Neural progenitor cell (in vitro differentiated cells): Measurements from ENCODE around the gene CD300LD. TPM values are rescaled to one million over a fixed set of nuclear protein-coding genes. Genes with fewer than 3 reads are reported as not detected.

Experiments used
- DNase-seq: peaks from one replicate; pipeline ENCODE4 v3.0.0-alpha.2; 2016; ENCODE audit warnings: low spot score
- H2AFZ ChIP-seq: fragments of 200-600 bp; sonication (generic); replicated peaks from 2 replicates; pipeline ENCODE4 v1.6.1; 2016; ENCODE audit warnings: antibody characterized with exemption
- H3F3A ChIP-seq: fragments of 200-600 bp; sonication (generic); 2 replicates; pipeline ENCODE4 v1.6.1; 2016; ENCODE audit warnings: antibody characterized with exemption, low read depth
- H3K27ac ChIP-seq: fragments of 200-600 bp; sonication (generic); 2 replicates; pipeline ENCODE4 v1.5.1; 2016; ENCODE audit warnings: mild to moderate bottlenecking
- H3K27me3 ChIP-seq: fragments of 200-600 bp; sonication (generic); 2 replicates; pipeline ENCODE4 v1.6.1; 2016; ENCODE audit warnings: mild to moderate bottlenecking, moderate library complexity
- H3K36me3 ChIP-seq: fragments of 200-600 bp; sonication (generic); 2 replicates; pipeline ENCODE4 v1.5.1; 2016
- H3K4me1 ChIP-seq: fragments of 200-600 bp; sonication (generic); 2 replicates; pipeline ENCODE4 v1.6.1; 2016; ENCODE audit warnings: mixed run types
- H3K4me2 ChIP-seq: fragments of 200-600 bp; sonication (generic); 2 replicates; pipeline ENCODE4 v1.6.1; 2016
- H3K4me3 ChIP-seq: fragments of 200-600 bp; sonication (generic); 2 replicates; pipeline ENCODE4 v1.5.1; 2016
- H3K79me2 ChIP-seq: fragments of 200-600 bp; sonication (generic); 2 replicates; pipeline ENCODE4 v1.6.1; 2016; ENCODE audit warnings: low read depth
- H3K9ac ChIP-seq: fragments of 200-600 bp; sonication (generic); 2 replicates; pipeline ENCODE4 v1.6.1; 2016
- H3K9me3 ChIP-seq: fragments of 200-600 bp; sonication (generic); 2 replicates; pipeline ENCODE4 v1.5.1; 2016; ENCODE audit warnings: low read depth
- H4K20me1 ChIP-seq: fragments of 200-600 bp; sonication (generic); 2 replicates; pipeline ENCODE4 v1.6.1; 2016; ENCODE audit warnings: low read depth
- H3K27ac Mint-ChIP-seq: 3 replicates; pipeline ENCODE4 v1.8.0; 2021; ENCODE audit warnings: mixed read lengths
- H3K27me3 Mint-ChIP-seq: 2 replicates; pipeline ENCODE4 v1.8.0; 2022; ENCODE audit warnings: low read depth, mild to moderate bottlenecking, inconsistent platforms, moderate library complexity, mixed read lengths; ENCODE audit not compliant: insufficient read depth
- H3K36me3 Mint-ChIP-seq: 3 replicates; pipeline ENCODE4 v1.8.0; 2021; ENCODE audit warnings: mixed read lengths
- H3K4me1 Mint-ChIP-seq: 3 replicates; pipeline ENCODE4 v1.8.0; 2021; ENCODE audit warnings: mixed read lengths
- H3K4me3 Mint-ChIP-seq: 3 replicates; pipeline ENCODE4 v1.8.0; 2021; ENCODE audit warnings: mild to moderate bottlenecking, moderate library complexity, mixed read lengths
- H3K9me3 Mint-ChIP-seq: 3 replicates; pipeline ENCODE4 v1.8.0; 2020; ENCODE audit warnings: mixed read lengths
- EZH2 ChIP-seq: fragments of 200-600 bp; sonication (generic); IDR thresholded peaks from 2 replicates; pipeline ENCODE4 v1.6.1; 2017; ENCODE audit warnings: antibody characterized with exemption, mild to moderate bottlenecking, moderate library complexity
- EZH2phosphoT487 ChIP-seq: fragments of 200-600 bp; sonication (generic); IDR thresholded peaks from 2 replicates; pipeline ENCODE4 v1.6.1; 2017; ENCODE audit warnings: antibody characterized with exemption
- total RNA-seq: library from RNA; depleted of rRNA; stranded (reverse); fragments of >200 nt; gene quantifications from 2 replicates; pipeline ENCODE4 v1.2.3, GENCODE V29; 2015; ENCODE audit warnings: low replicate concordance
- TF ChIP-seq, protein P1 (sequence below): fragments of 200-600 bp; sonication (generic); IDR thresholded peaks from 2 replicates; pipeline ENCODE4 v1.5.1; 2017; ENCODE audit warnings: antibody characterized with exemption, mild to moderate bottlenecking

Gene CD300LD
- total RNA-seq, 1 donor from 2014 or later, result not detected

DNA sequence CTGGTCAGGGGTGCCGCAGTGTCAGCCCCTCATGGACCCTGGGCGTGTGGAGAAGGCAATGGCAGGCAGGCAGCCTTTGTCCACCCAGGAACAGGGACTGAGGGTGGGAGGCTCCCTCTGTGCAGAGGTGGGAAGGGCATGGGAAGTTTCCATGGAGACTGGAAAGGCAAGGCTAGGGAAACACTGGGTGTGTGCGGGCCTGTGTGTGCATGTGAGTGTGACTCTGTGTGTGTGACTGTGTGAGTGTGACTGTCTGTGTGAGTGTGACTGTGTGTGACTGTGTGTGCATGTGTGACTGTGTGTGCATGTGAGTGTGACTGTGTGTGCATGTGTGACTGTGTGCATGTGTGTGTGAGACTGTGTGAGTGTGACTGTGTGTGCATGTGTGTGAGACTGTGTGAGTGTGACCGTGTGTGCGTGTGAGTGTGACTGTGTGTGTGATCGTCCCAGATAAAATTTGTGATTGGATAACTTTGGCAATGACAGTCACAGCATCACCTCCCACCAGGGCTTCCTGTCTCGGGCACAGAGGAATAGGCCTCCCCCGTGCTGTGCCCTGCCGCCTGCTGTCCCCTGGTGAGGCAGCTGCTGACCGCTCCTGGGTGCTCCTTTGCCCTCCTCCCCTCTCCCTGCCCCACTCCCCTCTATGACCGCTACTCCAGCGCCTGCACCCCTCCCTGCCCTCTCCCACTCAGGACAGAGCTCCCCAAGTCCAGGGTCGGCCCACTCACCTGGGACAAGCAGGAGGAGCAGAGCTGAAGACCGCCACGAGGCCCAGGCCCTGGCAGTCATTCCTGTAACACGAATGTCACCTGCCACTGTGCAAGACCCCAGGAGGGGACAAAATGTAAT, 46.9 kb downstream of the CD300LD start:
- H3K4me1 Mint-ChIP-seq, result peaks cover 11% of the 10 kb centered on the region
- no peak for DNase-seq
- no peak overlapping the region for H3K4me2 ChIP-seq
- H3K4me3 ChIP-seq, result no peak overlapping the region
- no peak overlapping the region for H3K27ac ChIP-seq
- H3K27ac Mint-ChIP-seq, result peak overlapping the region; percentile 29
- H3K27me3 Mint-ChIP-seq, result peaks cover 6% of the 10 kb centered on the region
- H3K4me3 Mint-ChIP-seq, result no peak overlapping the region
- H3F3A ChIP-seq, result no peaks in the 10 kb centered on the region
- H3K9me3 Mint-ChIP-seq, result no peaks in the 10 kb centered on the region
- no peaks in the 10 kb centered on the region for H3K9me3 ChIP-seq
- no peaks in the 10 kb centered on the region for H4K20me1 ChIP-seq
- no peaks in the 10 kb centered on the region for H3K4me1 ChIP-seq
- H3K36me3 Mint-ChIP-seq, result no peaks in the 10 kb centered on the region
- H3K36me3 ChIP-seq, result no peaks in the 10 kb centered on the region
- H3K79me2 ChIP-seq, result no peaks in the 10 kb centered on the region
- no peak overlapping the region for H2AFZ ChIP-seq
- H3K27me3 ChIP-seq, result no peaks in the 10 kb centered on the region
- H3K9ac ChIP-seq, result no peak overlapping the region
- TF ChIP-seq EZH2 (no peak), EZH2phosphoT487 (no peak)
- TF ChIP-seq, protein P1, sequence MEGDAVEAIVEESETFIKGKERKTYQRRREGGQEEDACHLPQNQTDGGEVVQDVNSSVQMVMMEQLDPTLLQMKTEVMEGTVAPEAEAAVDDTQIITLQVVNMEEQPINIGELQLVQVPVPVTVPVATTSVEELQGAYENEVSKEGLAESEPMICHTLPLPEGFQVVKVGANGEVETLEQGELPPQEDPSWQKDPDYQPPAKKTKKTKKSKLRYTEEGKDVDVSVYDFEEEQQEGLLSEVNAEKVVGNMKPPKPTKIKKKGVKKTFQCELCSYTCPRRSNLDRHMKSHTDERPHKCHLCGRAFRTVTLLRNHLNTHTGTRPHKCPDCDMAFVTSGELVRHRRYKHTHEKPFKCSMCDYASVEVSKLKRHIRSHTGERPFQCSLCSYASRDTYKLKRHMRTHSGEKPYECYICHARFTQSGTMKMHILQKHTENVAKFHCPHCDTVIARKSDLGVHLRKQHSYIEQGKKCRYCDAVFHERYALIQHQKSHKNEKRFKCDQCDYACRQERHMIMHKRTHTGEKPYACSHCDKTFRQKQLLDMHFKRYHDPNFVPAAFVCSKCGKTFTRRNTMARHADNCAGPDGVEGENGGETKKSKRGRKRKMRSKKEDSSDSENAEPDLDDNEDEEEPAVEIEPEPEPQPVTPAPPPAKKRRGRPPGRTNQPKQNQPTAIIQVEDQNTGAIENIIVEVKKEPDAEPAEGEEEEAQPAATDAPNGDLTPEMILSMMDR, result no peak

DNA sequence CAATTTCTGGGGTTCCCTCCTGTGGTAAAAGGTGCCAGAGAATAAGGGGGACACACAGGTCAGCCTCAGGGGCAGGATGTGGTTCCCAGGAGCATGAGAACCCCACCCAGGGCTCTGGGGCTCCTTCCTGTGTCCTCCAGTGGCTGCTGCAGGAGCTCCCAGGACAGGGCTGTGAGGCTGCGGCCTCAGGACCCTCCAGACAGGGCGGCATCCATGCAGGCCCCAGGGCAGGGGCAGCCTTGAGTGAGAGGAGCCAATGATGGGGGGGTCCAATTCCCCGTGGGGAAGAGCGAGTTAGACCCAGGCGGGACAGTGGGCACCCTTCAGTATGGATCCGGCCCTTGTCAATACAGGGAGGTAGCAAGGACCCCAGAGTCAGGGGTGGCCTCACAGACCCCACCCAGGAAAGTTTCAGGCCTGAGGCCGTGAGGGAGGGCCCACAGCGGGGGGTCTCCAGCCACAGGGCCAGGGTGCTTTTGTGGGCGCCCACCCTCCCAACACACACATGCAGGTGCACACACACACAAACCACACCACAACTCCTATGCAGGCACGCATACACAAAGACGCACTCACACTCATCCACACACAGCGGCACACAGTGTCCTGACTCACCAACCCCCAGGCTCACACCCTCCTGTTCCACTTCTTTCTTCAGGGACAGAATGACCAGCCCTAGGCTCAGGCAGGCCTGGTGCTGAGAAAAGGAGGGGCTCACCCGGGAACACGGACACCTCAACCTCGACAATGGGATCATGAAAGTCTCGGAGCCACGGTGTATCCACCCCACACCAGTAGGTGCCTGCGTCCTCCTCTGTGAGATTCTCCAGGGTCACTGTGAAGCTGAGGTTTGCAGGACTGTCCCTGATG, 48.0 kb downstream of the CD300LD start:
- Histone ChIP-seq H3K27ac (no peak overlapping the region), H3K9ac (no peak overlapping the region), H3K79me2 (no peaks in the 10 kb centered on the region), H3K27me3 (no peaks in the 10 kb centered on the region), H3K4me1 (no peaks in the 10 kb centered on the region), H3K9me3 (no peaks in the 10 kb centered on the region), H4K20me1 (no peaks in the 10 kb centered on the region), H3F3A (no peaks in the 10 kb centered on the region), H3K36me3 (no peaks in the 10 kb centered on the region), H2AFZ (no peak overlapping the region), H3K4me2 (no peak overlapping the region), H3K4me3 (no peak overlapping the region)
- Mint-ChIP-seq H3K36me3 (no peaks in the 10 kb centered on the region), H3K27ac (peak overlapping the region; percentile 94), H3K9me3 (no peaks in the 10 kb centered on the region), H3K4me3 (no peak overlapping the region), H3K27me3 (peaks cover 6% of the 10 kb centered on the region), H3K4me1 (peaks cover 11% of the 10 kb centered on the region)
- TF ChIP-seq EZH2phosphoT487 (no peak), EZH2 (no peak)
- TF ChIP-seq, protein P1, result no peak
- DNase-seq, result no peak

DNA sequence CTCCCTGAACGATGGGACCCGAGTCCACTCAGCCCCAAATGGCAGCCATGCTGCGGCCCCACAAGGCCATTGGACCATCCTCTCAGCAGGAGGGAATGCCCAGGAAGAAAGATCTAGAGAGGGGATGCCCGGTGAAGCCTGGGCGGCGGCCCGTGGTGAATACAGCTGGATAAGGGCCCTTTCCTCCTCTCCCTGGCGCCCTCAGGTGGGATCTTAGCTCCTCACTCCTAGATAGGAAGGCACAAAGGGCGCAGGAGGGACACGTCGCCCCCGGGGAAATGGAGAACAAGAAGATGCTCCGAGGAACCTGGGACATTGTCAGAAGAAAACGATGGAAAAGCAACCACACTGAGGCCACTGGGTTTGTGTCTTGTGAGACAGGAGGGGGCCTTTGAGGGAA, 48.7 kb downstream of the CD300LD start:
- H3K27ac ChIP-seq, result no peak overlapping the region
- H4K20me1 ChIP-seq, result no peaks in the 10 kb centered on the region
- no peaks in the 10 kb centered on the region for H3K36me3 ChIP-seq
- peaks cover 2% of the 10 kb centered on the region for H3K27me3 ChIP-seq
- no peaks in the 10 kb centered on the region for H3K4me1 ChIP-seq
- no peak for DNase-seq
- Mint-ChIP-seq H3K4me1 (peaks cover 11% of the 10 kb centered on the region), H3K9me3 (no peaks in the 10 kb centered on the region), H3K36me3 (no peaks in the 10 kb centered on the region), H3K27ac (no peak overlapping the region), H3K4me3 (no peak overlapping the region), H3K27me3 (peaks cover 8% of the 10 kb centered on the region)
- no peaks in the 10 kb centered on the region for H3K79me2 ChIP-seq
- H3K4me2 ChIP-seq, result no peak overlapping the region
- TF ChIP-seq, protein P1, result no peak
- TF ChIP-seq EZH2phosphoT487, result no peak
- TF ChIP-seq EZH2, result no peak
- H3K9me3 ChIP-seq, result no peaks in the 10 kb centered on the region
- H3F3A ChIP-seq, result no peaks in the 10 kb centered on the region
- no peak overlapping the region for H2AFZ ChIP-seq
- H3K4me3 ChIP-seq, result no peak overlapping the region
- H3K9ac ChIP-seq, result no peak overlapping the region
